Gastroesophageal sphincter (tissue), 3 donors: ENCODE measurements around the gene PHACTR1.

ENCODE experiments used
- EP300 ChIP-seq: sonication (generic); formaldehyde crosslinking; IDR thresholded peaks from one replicate; pipeline ENCODE4 v1.6.1; 2017; ENCODE audit warnings: antibody characterized with exemption, mild to moderate bottlenecking
- POLR2A ChIP-seq, 2 donors: fragments of 450-650 bp; IDR thresholded peaks; one replicate each; pipeline ENCODE4 v1.6.1; 2017; ENCODE audit warnings: antibody characterized with exemption in 2 of 2, mild to moderate bottlenecking in 2 of 2, moderate library complexity in 1 of 2
- POLR2AphosphoS5 ChIP-seq: sonication (generic); formaldehyde crosslinking; IDR thresholded peaks from one replicate; pipeline ENCODE4 v1.6.1; 2017; ENCODE audit warnings: antibody characterized with exemption
- TF ChIP-seq, protein P1 (sequence below), 4 experiments: fragments of 200-600 bp in 2 of 4; fragments of 450-650 bp in 2 of 4; sonication (generic) in 1 of 4; IDR thresholded peaks; one replicate each; pipeline ENCODE4 v1.5.1; 2017 to 2019; ENCODE audit warnings: antibody characterized with exemption in 4 of 4, mild to moderate bottlenecking in 2 of 4, moderate library complexity in 2 of 4

GRCh38 chr6:13038741-13039190 is 322.2 kb downstream of the PHACTR1 start:
- TF ChIP-seq POLR2A (IDR thresholded peaks at IDR 0.05), result no peak
- TF ChIP-seq, protein P1, sequence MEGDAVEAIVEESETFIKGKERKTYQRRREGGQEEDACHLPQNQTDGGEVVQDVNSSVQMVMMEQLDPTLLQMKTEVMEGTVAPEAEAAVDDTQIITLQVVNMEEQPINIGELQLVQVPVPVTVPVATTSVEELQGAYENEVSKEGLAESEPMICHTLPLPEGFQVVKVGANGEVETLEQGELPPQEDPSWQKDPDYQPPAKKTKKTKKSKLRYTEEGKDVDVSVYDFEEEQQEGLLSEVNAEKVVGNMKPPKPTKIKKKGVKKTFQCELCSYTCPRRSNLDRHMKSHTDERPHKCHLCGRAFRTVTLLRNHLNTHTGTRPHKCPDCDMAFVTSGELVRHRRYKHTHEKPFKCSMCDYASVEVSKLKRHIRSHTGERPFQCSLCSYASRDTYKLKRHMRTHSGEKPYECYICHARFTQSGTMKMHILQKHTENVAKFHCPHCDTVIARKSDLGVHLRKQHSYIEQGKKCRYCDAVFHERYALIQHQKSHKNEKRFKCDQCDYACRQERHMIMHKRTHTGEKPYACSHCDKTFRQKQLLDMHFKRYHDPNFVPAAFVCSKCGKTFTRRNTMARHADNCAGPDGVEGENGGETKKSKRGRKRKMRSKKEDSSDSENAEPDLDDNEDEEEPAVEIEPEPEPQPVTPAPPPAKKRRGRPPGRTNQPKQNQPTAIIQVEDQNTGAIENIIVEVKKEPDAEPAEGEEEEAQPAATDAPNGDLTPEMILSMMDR (IDR thresholded peaks at IDR 0.05), result no peak
- TF ChIP-seq EP300, result no peak
- TF ChIP-seq POLR2AphosphoS5, result no peak
